Immature natural killer cell (primary cell): ENCODE results near the gene ACHE. TPM values are rescaled to one million over a fixed set of nuclear protein-coding genes. Genes with fewer than 3 reads are reported as not detected.
"Not testable (repeated sequence)": the region's sequence is repeated elsewhere in the genome, so short reads cannot be mapped to it uniquely, and the experiment has no call there.

Source experiments
- DNase-seq, 3 donors: peaks; one replicate each; pipeline ENCODE4 v3.0.0; 2022; ENCODE audit warnings: mixed read lengths in 1 of 3
- H3K27ac Mint-ChIP-seq, 6 donors: one replicate each; pipeline ENCODE4 v1.8.0; 2020; ENCODE audit warnings: mixed read lengths in 6 of 6, mild to moderate bottlenecking in 5 of 6, inconsistent platforms in 4 of 6, moderate library complexity in 3 of 6
- H3K27me3 Mint-ChIP-seq, 3 donors: one replicate each; pipeline ENCODE4 v1.8.0; 2020 to 2021; ENCODE audit warnings: low read depth in 3 of 3, mild to moderate bottlenecking in 3 of 3, mixed read lengths in 3 of 3, moderate library complexity in 3 of 3, inconsistent platforms in 1 of 3
- H3K36me3 Mint-ChIP-seq, 3 donors: one replicate each; pipeline ENCODE4 v1.8.0; 2020; ENCODE audit warnings: mixed read lengths in 3 of 3, inconsistent platforms in 2 of 3, mild to moderate bottlenecking in 2 of 3
- H3K4me1 Mint-ChIP-seq, 2 donors: one replicate each; pipeline ENCODE4 v1.8.0; 2020; ENCODE audit warnings: inconsistent platforms in 2 of 2, mild to moderate bottlenecking in 2 of 2, mixed read lengths in 2 of 2, moderate library complexity in 1 of 2
- H3K4me3 Mint-ChIP-seq, 5 donors: one replicate each; pipeline ENCODE4 v1.8.0; 2020; ENCODE audit warnings: mild to moderate bottlenecking in 5 of 5, mixed read lengths in 5 of 5, inconsistent platforms in 3 of 5, moderate library complexity in 3 of 5
- H3K9me3 Mint-ChIP-seq, 6 donors: one replicate each; pipeline ENCODE4 v1.8.0; 2020; ENCODE audit warnings: mild to moderate bottlenecking in 6 of 6, mixed read lengths in 6 of 6, inconsistent platforms in 4 of 6, moderate library complexity in 3 of 6
- polyA plus RNA-seq, 3 donors: library from polyadenylated mRNA; unstranded; fragments of 300-500 nt; fragmentation: Illumina TruSeq; gene quantifications; one replicate each; pipeline ENCODE4 v1.2.3, GENCODE V29; 2021

ACHE gene
- polyA plus RNA-seq, 3 donors from 2014 or later = not detected

DNA sequence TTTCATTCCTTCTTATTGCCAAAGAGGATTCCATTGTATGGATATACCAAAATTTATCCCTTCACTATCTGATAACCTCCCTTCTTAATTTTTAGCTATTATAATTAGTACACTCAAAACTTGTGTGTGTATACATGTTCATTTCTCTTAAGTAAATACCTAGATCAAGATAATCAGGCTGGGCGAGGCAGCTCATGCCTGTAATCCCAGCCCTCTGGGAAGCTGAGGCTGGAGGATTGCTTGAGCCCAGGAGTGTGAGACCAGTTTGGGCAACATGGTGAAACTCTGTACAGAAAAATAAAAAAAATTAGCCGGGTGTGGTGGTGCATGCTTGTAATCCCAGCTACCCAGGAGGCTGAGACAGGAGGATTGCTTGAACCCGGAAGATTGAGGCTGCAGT lies 15.8 kb upstream of the ACHE start:
- Mint-ChIP-seq H3K9me3 (no peaks in the 10 kb centered on the region), H3K36me3 (no peaks in the 10 kb centered on the region), H3K4me1 (no peaks in the 10 kb centered on the region), H3K27ac (no peak overlapping the region), H3K4me3 (no peak overlapping the region), H3K27me3 (peaks cover 4 to 6% (median 4%) of the 10 kb centered on the region in 3 donors)
- DNase-seq = no peak

DNA sequence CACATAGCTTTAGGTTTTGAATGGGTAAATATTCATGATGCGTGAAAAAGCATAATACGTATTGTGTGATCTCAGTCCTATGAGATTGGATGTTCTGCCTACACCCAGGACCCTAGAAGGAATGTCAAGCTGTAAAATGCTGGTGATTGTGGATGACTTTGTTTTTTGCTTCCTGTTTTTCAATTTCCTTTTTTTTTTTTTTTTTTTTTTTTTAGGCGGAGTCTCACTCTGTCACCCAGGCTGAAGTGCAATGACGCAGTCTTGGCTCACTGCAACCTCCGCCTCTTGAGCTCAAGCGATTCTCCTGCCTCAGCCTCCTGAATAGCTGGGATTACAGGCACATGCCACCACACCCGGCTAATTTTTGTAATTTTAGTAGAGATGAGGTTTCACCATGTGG lies 14.8 kb upstream of the ACHE start:
- H3K9me3 Mint-ChIP-seq, H3K4me1 Mint-ChIP-seq, H3K4me3 Mint-ChIP-seq, H3K36me3 Mint-ChIP-seq, DNase-seq, H3K27me3 Mint-ChIP-seq, H3K27ac Mint-ChIP-seq: not testable (repeated sequence)

DNA sequence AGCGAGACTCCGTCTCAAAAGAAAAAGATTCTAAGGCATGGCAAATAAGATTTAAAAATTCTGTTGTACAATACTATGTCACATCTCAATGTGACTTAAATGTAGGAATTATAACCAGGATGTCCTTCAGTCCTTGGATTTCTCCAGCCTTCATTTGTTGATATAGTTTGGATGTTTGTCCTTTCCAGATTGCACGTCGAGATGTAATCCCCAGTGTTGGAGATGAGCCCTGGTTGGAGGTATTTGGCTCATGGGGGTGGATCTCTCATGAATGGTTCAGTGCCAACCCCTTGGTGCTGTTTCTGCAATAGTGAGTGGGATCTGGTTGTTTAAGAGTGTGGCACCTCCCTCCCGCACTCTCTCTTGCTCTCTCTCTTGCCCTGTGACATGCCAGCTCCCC lies 12.8 kb upstream of the ACHE start:
- H3K4me3 Mint-ChIP-seq = no peak overlapping the region
- H3K27me3 Mint-ChIP-seq = peaks cover 4 to 9% (median 4%) of the 10 kb centered on the region in 3 donors
- H3K9me3 Mint-ChIP-seq = no peaks in the 10 kb centered on the region
- no peak for DNase-seq
- H3K36me3 Mint-ChIP-seq = no peaks in the 10 kb centered on the region
- no peak overlapping the region for H3K27ac Mint-ChIP-seq
- no peaks in the 10 kb centered on the region for H3K4me1 Mint-ChIP-seq

DNA sequence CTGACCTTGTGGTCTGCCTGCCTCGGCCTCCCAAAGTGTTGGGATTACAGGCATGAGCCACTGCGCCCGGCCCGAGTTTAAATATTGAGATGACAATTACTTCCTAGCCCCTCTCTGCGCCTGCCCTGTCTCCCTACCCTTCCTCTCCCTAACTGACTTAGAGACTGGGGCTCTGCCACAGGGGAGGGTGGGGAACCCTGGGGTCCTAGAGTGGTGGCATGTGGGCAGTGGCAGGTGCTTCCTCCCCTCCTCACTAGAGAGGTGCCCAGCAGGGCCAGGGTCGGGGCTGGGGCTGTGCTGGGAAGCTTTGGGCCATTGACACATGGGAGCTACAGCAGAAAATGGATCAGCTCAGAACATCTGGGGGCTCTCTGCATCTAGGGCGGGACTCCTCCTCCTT lies 7.0 kb upstream of the ACHE start:
- Mint-ChIP-seq H3K27me3 (peaks cover 2 to 25% (median 5%) of the 10 kb centered on the region in 3 donors), H3K4me3 (no peak overlapping the region), H3K9me3 (peaks cover 0 to 3% (median 0%) of the 10 kb centered on the region in 6 donors), H3K4me1 (peaks cover 2 to 6% of the 10 kb centered on the region in 2 donors), H3K27ac (no peak overlapping the region), H3K36me3 (peaks cover 0 to 4% (median 0%) of the 10 kb centered on the region in 3 donors)
- no peak for DNase-seq

DNA sequence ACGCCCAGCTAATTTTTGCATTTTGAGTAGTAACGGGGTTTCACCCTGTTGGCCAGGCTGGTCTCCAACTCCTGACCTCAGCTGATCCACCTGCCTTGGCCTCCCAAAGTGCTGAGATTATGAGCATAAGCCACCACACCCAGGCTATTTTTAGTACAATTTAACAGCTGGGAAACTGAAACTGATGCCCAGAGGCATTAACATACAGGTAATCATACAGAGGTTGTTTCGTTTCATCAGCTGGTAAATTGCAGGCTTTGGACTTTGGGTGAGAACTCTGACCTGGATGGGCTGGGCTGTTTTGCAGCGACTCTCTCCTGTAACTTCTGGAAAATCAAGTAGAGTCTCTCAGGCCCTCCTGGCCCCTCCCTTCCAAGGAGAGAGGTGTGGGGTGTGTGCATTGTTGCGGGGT lies 6.2 kb upstream of the ACHE start:
- Mint-ChIP-seq H3K27me3 (peaks cover 4 to 25% (median 5%) of the 10 kb centered on the region in 3 donors), H3K27ac (no peak overlapping the region), H3K4me1 (peaks cover 5 to 10% of the 10 kb centered on the region in 2 donors), H3K4me3 (no peak overlapping the region), H3K9me3 (peaks cover 0 to 3% (median 0%) of the 10 kb centered on the region in 6 donors), H3K36me3 (peaks cover 0 to 4% (median 0%) of the 10 kb centered on the region in 3 donors)
- DNase-seq = no peak

DNA sequence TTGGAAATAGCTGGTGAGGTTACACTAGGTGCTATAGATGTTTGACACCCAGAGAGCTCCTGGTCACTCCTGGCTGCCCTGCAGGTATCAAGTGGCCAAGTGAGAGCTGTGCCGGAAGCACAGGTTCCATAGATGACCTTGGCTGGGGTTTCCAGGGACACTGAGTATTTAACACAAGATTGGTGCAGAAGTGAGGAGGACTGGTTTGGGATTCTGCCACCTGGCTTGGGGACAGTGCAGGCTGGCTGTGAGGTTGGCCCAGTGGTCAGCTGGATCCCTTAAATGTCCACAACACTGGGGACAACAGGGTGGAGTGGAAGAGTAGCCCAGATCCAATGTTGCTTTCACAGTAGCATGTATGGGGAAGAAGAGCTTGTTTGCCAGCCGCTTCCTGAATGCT lies 5.3 kb upstream of the ACHE start:
- H3K4me3 Mint-ChIP-seq = no peak overlapping the region
- H3K27me3 Mint-ChIP-seq = peaks cover 8 to 30% (median 9%) of the 10 kb centered on the region in 3 donors
- no peak overlapping the region for H3K27ac Mint-ChIP-seq
- H3K4me1 Mint-ChIP-seq = peaks cover 9 to 15% of the 10 kb centered on the region in 2 donors
- H3K36me3 Mint-ChIP-seq = peaks cover 0 to 4% (median 0%) of the 10 kb centered on the region in 3 donors
- H3K9me3 Mint-ChIP-seq = peaks cover 0 to 3% (median 0%) of the 10 kb centered on the region in 6 donors
- no peak for DNase-seq

DNA sequence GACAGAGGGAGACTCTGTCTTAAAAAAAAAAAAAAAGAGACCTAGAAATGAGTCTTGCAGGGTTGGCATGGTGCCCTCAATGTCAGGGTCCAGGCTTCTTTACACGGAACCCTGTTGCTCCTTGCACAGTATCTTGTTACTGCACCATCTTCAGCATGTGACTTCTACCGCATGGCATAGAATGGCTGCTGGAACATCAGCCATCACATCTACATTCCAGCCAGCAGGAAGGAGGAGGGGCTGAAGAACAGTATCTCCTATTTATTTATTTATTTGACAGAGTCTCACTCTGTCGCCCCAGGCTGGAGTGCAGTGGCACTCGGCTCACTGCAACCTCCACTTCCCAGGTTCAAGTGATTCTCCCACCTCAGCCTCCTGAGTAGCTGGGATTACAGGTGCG lies 3.7 kb upstream of the ACHE start:
- Mint-ChIP-seq H3K9me3 (peaks cover 0 to 3% (median 0%) of the 10 kb centered on the region in 6 donors), H3K4me3 (no peak overlapping the region), H3K4me1 (peaks cover 11 to 18% of the 10 kb centered on the region in 2 donors), H3K27me3 (peaks cover 9 to 29% (median 9%) of the 10 kb centered on the region in 3 donors), H3K27ac (no peak overlapping the region), H3K36me3 (peaks cover 0 to 4% (median 0%) of the 10 kb centered on the region in 3 donors)
- no peak for DNase-seq

DNA sequence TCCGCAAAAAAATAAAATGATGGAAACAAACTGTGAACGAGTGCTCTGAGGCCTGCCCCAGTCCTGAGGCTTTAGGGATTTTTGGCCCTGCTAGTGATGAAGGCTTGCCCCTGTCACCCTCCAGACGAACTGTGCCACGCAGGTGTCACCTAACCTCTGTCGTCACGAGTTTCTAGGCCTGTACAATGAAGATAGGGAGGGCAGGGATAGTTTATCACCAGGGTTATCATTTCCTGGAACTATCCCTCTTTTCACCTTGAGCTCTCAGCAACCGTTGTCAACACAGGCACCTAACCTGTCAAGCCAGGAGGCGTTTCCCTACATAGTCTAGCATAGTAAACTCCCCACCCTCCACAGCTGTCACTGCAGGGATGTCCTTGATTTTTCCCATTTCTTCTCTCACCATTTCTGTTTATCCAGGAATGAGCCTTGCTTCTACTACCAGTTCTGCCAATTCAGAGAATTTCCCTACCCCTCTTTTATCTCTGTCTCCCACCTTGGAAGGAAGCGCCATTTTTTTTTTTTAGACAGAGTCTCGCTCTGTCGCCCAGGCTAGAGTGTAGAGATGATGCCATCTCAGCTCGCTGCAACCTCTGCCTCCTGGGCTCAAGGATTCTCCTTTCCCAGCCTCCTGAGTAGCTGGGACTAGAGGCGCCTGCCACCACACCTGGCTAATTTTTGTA lies 2.2 kb upstream of the ACHE start:
- H3K27me3 Mint-ChIP-seq = peaks cover 10 to 26% (median 16%) of the 10 kb centered on the region in 3 donors
- peaks cover 0 to 4% (median 0%) of the 10 kb centered on the region in 3 donors for H3K36me3 Mint-ChIP-seq
- H3K4me1 Mint-ChIP-seq = peaks cover 11 to 18% of the 10 kb centered on the region in 2 donors
- no peak overlapping the region for H3K27ac Mint-ChIP-seq
- no peak for DNase-seq
- H3K9me3 Mint-ChIP-seq = peaks cover 0 to 3% (median 0%) of the 10 kb centered on the region in 6 donors
- H3K4me3 Mint-ChIP-seq = peak overlapping the region; percentile 38 to 69 (median 63)

DNA sequence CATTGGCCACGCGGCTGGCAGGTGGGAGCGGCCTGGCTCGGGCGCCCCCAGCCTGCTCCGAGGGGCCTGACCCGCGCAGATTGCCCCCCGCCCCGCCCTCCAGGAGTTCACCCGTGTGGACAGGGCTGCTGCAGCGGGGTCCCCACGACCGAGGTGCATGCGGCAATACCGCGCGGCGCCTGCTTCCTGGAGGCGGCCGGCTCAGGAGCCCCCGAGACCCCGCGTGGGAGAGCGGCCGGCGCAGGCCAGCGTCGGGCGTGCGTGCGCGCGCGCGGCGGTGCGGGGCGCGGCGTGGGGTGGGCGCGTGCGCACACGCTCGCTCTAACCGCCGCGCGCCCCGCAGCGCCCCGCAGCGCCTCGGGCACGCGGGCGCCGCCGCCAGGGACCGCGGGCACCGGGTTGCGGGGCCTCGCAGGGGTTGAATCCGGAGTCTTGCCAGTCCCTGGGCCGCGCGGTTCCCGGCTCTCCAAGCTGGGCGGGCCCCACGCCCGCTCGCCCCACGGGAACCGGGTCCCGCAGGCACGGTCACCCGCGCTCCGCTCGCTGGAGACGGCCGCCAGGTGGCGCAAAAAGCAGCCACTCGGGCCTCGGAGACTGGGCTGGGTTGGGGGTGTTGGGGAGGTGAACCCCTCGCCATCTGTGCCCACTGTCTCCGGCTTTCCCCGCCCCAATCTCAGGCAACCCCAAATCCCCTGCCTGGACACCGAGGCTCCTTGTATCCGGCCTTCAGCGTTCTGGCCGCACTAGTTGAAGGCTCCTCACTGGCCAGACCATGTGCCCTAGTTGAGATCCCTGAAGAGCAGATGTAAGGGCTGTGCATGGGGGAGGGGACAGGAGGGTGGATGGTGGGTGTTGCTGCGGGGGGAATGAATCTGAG lies 1.3 kb upstream of the ACHE start:
- Mint-ChIP-seq H3K4me1 (peaks cover 12 to 18% of the 10 kb centered on the region in 2 donors), H3K27me3 (peaks cover 11 to 31% (median 17%) of the 10 kb centered on the region in 3 donors), H3K36me3 (peaks cover 0 to 4% (median 0%) of the 10 kb centered on the region in 3 donors), H3K27ac (no peak overlapping the region), H3K4me3 (peak overlapping the region; percentile 38 to 85 (median 63)), H3K9me3 (peaks cover 0 to 4% (median 0%) of the 10 kb centered on the region in 6 donors)
- peak in 2 of 3 donors; percentile 30 to 52 for DNase-seq

DNA sequence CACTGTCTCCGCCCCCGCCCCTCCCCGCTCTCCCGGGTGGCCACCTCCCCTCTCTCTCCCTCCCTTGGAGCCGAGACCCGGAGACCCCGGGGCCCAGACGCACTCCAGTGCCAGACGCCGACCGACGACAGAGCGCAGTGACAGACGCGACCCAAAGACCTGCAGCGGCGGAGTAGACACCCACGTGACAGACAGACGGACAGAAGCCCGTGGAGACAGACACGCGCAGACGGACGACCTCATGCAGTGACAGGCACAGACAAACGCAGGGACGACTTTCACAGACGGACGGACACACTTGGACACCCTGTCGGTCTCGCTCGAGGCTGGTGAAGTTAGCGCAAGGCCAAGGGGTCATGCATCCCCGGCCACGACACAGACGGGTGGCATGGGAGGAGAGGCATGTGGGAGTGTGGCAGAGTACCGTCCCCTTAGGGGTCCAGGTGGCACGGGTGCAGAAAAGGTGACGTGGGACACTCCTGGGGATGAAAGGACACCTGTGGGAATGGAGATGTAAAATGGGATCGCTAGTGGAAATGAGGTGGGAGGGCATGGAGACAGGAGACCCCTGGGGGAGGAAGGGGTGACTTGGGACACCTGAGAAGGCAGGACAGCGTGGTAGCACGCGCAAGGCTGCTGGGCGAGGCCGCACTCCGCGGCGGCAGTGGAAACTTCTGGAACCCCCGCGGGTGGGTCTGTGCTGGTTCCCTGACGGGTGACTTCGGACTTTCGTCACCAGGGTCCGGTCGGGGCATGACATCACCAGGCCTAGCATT lies 456 bp upstream of the ACHE start:
- Mint-ChIP-seq H3K27me3 (peaks cover 13 to 31% (median 21%) of the 10 kb centered on the region in 3 donors), H3K27ac (peak overlapping the region in 4 of 6 donors; percentile 25 to 72 (median 50)), H3K4me1 (peaks cover 15 to 24% of the 10 kb centered on the region in 2 donors), H3K9me3 (peaks cover 0 to 4% (median 0%) of the 10 kb centered on the region in 6 donors), H3K4me3 (peak overlapping the region; percentile 77 to 91 (median 79)), H3K36me3 (peaks cover 0 to 4% (median 0%) of the 10 kb centered on the region in 3 donors)
- DNase-seq = peak; percentile 28 to 42 (median 41)

DNA sequence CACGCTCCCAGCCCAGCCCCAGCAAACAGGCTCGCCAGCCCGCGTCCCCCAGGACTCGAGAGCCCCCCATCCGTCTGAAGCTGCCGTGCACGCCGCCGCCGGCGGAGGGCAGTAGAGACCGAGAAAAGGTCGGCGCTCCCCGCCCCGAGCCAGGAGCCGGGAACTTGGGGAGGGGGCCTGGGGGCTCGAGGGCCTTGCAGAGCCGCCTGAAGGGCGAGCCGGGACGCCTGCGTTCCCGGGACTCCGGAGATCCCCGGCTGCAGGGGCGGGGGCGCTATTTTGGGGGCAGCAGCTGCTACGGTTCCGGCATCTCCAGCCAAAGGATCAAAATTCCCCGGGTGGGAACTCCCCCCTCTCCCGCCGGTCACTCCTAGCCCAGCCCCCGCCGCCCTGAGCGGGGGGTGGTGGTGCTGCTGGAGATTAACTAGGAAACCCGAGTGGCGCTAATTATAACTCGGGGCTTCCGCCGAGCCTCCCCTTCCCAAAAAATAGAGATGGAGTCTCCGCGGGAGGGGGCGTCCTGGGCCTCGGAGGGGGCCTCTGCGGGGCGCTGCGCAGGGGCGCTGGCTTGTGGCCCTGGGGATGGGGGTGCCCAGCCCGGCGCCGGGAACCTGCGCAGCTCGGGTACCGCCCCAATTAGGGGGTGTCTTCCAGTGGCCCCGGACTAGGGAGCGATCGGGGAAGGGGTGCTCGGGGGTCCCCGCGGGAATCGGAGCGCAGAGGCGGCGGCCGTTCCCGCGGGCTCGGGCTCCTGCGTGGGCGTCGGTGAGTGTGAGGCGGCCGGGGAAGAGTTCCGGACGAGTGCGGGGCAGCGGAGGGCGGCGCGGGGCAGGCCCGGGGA lies 608 bp downstream of the ACHE start:
- Mint-ChIP-seq H3K27me3 (peaks cover 13 to 26% (median 18%) of the 10 kb centered on the region in 3 donors), H3K4me1 (peaks cover 22 to 33% of the 10 kb centered on the region in 2 donors), H3K9me3 (peaks cover 0 to 4% (median 0%) of the 10 kb centered on the region in 6 donors), H3K4me3 (no peak overlapping the region), H3K36me3 (peaks cover 0 to 4% (median 0%) of the 10 kb centered on the region in 3 donors), H3K27ac (no peak overlapping the region)
- DNase-seq = peak; percentile 39 to 43 (median 43)

DNA sequence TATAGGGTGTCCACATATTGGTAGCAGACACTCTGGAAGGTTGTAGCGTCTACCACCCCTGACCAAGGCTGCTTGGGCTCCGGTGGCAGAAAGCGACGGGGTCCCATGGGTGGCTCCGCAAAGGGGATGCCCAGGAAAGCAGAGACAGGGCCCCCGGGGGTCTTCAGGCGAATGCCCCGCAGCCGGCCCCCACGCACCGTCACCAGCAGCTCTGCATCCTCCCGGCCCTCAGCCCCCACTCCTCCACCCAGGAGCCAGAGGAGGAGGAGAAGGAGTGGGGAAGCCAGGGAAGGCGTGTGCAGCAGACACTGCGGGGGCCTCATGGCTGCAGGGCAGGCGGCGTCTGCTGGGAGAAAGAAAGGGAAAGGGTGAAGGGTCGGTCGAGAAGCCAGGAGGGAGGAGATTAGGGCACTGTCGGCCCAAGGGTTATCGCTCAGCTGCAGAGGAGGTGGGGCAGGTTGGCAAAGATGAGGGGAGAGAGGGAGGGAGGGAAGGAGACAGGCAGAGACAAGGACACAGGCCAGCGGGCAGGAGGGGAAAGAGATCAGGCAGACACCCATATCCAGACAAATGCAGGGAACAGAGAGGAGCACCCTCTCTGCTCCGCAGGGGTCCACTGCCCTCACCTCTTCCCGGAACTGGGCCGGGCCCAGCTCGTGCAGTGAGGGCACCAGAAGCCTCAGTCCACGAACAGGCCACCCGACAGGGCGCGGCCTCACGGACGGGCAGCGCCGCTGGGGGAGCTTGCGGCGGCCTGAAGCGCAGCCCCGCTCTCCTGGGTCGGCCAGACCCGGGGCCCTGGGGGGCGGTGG lies 1.6 kb downstream of the ACHE start:
- Mint-ChIP-seq H3K27ac (no peak overlapping the region), H3K27me3 (peaks cover 13 to 22% (median 18%) of the 10 kb centered on the region in 3 donors), H3K4me3 (peak overlapping the region in 1 of 5 donors; percentile 18), H3K4me1 (peaks cover 22 to 33% of the 10 kb centered on the region in 2 donors), H3K36me3 (peaks cover 0 to 4% (median 0%) of the 10 kb centered on the region in 3 donors), H3K9me3 (peaks cover 0 to 4% (median 0%) of the 10 kb centered on the region in 6 donors)
- no peak for DNase-seq
